ENCODE results near the gene PADI2. TPM values are rescaled to one million over a fixed set of nuclear protein-coding genes. Genes with fewer than 3 reads are reported as not detected.

PADI2 gene
- polyA plus RNA-seq (2013, experiment 1 of 2; ENCODE audit: insufficient read length) = 0.73 TPM
- 2.4 TPM for polyA plus RNA-seq (2013, experiment 2 of 2; ENCODE audit: insufficient read length)

DNA sequence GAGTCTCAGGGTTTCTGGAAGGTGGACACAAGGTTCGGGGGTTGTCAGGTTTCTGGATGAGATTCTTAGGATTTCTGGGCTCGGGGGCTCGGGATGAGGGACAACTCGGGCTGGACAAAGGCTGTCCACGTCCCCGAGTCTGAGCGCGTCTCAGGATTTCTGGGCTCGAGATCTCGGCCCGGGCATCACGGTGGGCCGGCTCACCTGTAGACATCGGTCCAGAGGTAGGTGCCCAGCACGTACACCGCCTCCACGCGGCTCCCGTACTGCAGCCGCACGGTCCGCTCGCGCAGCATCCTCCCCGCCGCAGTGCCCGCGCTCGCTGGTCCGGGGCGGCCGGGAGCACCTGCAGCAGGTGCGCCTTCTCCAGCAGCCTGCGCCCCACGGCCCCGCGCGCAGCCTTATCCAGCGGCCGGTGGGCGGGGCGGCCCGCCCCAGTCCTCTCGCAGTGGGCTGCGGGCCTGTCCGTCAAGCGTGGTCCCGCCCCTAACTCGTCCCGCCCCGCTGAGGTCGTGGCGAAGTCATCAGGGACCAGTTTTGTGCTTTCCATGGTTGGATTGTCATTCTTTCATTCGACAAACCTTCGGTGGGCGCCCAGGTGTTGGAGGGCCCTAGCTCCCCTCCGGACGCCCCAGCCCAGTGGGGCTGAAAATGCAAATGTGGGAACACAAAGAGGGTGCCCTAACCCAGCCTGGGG lies at the start of gene PADI2:
Gene PADI2, minus strand, starts transcription at position 376 of the 697 bp plus-strand sequence. Its CDS starts 80 bp downstream, at position 296.
- DNase-seq = peak; percentile 35

DNA sequence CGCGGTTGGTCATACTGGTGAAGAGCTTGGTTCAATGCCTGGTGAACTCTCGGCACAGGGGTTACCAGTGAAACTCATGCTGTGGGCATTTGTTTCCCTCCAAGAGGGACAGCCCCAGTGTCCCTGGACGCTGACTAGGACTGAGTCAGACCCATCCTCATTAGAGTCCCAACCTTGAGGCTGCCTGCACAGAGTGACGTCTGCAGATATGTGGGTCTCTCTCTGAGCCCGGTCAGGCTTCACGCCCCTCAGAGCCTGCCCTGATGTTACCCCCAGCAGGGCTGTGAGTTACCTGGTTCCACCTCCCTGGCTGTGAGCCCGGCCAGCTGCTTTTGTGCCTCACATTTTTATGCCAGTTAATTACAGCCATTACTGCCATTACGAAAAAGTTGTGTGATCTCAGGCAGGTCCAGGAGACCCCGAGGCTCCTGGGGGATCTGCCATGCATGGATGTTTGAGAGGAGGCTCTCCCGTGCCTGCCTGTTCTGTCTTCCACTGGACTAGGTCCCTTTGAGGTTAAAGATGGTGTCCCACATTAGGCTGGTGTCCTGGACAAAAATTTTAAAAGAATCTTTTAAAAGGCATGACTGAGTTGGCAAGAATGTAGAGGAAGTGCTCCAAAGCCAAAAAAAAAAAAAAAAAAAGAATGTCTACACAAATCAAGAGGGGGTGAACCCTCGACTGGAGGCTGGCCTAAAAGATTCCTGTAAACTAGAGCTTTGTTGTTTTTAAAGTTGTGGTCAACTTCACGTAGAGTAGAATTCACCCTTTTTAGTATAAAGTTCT lies 49.0 kb upstream of the PADI2 start:
- DNase-seq = peak; percentile 95

DNA sequence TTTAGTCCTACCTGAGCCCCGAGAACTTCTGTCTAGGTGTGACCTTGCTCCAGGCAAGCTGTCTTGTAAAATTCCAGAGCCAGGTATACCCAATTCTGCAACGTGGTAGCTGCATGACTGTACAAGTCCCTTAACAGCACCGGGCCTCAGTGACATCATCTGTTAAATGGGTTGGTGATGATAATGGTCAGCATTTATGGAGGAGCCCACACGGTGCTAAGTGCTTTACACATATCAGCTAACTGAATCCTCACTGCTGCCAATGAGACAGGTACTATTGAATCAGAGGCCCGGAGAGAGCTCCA lies 48.5 kb upstream of the PADI2 start:
- DNase-seq = no peak

DNA sequence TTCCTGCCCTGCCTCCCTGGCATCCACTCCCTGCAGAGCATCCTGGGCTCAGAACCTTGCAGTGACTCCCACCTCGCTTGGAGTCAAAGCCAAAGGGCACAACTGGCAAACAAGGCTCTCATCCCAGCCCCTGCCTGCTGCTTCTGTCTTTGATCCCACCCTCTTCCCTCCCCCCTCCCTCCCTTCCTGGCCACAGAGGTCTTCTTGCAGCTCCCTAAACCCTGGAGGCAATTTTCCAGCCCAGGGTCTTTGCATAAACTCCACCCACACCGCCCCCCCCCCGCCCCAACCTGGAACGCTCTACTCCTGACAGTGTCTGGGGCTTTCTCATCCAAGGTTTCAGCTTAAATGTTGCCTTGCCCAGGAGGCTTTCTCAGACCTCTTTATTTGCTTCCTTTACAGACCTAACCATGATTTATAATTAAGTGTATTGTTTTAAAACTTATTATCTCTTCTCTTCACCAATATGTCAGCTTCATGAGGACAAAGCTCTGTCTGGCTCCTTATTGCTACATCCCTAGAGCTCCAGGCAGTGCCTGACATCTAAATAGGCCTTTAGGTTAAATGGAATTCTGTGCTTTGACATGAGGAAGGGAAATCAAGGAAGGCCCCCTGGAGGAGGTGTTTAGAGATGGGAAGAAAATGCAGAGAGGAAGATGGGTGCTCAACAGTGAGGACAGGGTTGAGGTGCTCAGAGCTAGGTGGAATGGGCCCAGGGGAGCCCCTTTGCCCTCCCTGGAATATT lies 48.0 kb upstream of the PADI2 start:
- DNase-seq = peak; percentile 33

DNA sequence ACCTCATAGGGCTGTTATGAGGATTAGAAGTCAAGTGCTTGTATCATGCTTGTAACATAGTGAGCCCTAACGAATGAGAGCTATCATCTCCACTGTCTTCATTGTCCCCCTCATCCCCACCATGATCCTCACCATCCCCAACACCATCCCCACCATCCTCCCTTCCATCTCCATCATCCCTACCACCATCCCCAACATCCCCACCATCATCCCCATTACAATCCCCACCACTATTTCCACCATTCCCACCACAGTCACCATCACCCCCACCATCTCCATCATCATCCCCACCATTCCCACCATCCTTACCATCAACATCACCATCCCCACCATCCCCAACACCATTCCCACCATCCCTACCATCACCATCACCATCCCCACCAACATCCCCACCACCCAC lies 46.6 kb upstream of the PADI2 start:
- DNase-seq = no peak

DNA sequence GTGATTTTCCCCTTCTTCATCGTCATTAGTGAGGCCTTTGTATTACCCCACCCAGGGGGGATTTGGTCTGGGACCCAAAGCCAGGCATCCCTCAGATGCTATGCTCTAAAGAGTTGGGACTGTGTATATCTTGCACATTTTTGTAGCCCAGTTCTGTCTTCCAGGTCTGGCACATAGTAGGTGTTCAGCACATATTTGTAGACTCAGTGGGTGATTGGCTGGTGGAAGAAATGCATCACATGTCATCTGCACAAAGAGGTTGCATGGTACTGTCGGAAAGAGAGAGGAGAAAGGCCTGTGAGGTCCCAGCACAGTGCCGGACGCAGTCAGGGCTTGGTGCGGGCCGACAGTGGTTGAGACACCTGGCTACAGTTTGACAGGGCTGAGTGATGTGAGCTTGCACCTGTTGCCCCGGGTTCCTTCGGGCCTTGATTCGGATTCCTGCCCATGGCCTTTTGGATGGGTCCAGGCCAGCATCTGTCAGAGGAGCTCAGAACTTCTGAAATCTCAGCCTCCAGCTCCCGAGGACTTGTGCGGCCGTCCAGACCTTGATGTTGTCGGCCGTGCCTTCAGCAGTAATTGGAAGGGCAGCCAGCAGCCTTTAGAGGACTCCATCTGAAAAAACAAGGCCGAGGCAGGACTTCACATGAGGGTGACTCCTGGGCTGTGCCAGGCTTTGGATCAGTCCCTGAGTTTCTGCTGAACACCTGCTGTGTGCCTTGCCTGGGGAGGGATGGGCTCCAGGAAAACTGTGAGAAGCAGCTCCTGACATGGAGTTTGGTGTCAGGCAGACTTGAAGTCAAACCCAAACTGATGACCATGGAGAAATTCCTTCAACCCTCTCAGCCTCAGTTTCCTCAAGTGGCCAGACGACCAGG lies 44.8 kb upstream of the PADI2 start:
- no peak for DNase-seq

DNA sequence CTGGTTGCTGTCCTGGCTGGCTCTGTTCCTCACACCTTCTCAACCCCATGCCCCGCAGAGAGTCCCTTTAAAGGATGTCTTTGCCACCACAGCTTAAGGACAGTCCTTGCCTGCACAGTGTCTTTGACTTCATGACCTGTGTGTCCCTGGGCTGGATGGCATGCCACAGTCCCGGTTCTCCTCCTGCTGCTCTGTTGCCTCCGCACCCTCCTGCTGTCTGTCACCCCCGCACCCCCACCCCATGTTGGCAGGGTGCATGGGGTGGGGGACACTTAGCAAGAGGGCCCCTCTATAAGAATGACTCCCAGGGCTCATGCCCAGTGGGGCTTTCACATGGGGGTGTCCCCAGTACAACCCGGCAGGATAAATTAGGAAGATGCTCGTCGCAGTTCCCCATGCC lies 44.1 kb upstream of the PADI2 start:
- DNase-seq = no peak

DNA sequence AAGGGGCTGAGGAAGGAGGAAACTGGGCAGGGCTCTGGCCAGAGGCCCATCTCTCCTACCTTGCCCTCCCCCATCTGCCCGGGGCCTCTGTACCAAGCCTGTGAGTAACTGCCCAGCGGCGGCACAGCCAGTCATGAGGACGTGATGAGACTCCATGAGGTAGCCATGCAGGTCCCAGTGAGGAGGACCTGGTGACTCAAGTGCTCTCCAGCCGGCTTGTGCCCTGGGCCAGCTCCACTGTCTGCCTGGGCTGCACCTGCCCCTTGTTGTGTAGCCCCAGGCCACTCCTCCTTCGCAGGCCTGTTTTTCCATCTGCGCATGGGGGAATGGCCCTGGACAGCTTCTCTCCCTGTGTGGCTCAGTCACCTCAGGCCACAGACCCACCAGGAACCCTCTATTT lies 43.7 kb upstream of the PADI2 start:
- no peak for DNase-seq

DNA sequence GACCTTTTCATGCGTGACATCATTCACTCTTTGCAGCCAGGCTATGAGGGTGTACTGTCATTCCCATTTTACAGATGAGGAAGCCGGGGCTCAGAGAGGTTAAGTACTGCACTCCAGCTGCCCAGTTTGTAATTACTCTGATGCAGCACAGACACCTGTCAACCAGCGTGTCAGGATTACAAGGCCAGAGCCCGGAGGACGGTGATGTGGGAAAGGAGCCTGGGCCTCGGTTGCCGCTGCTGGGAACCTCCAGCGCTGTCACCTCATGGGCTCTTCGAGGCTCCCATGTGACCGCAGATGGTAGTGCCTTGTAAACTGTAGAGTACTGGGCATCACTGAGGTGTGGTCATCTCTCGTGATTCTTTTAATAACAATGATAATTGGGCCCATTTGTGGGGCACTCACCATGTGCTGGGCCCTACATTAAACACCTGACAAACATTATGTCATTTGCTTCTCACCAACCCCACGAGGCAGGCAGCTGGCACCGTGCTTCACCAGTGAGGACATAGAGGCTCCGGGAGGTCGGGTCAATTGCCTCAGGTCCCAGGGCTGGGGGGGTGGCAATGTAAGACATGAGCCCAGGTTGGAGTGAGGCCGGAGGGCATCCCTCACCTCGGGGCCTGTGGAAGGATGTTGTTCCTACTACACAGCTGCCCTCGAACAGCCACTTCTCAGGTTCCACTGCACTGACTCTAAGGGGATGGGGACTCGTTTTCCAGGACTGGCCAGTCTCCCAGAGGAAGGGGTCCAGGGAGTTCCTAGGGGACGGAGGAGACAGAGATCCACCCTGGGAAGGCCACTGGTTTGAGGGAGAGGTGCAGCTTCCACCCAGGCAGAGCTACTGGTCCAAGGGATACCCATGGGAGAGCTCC lies 42.9 kb upstream of the PADI2 start:
- no peak for DNase-seq

DNA sequence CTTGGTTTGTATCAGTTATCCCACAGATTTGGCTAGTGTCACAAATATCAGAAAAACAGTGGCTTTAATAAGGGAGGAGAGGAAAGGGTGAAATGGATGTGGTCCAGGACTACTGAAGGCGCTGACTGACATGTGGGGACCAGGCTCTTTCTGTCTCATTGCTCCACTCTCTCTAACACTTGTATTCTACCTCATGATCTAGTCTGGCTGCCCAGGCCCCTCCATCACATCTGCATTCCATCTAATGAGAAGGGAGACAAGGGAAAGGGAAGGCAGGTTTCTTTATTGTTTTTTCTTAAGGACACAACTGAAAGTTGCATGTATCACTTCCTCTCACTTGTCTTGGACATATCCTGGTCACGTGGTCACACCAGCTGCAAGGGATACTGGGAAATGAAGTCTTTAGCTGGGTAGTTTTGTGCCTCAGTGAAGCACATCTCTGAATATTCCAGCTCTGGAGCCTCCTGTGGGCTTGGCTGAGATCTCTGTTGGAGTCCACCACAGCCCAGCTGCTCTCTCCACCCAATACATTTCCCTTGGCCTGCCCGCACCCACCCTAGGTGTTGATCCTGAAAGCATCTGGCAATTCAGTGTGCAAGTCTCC lies 42.0 kb upstream of the PADI2 start:
- peak; percentile 12 for DNase-seq

DNA sequence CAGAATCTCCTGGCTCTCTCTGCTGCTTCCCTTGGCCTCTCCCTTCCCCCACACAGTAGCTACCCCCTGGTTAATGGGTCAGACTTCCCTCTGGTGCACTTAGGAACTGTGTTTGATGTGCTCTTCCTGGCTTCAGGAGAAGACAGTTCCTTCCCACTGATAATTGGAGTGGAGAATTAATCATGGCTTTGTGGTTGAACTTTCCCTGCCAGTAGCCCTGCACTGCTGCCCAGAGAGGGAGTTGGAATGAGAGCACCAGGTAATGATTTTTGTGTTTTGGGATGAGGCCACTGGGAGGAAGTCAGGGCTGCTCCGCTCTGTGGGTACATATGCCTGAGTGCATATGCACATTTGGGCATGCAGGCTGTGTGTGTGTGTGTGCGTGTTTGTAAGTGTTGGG lies 39.7 kb upstream of the PADI2 start:
- no peak for DNase-seq

DNA sequence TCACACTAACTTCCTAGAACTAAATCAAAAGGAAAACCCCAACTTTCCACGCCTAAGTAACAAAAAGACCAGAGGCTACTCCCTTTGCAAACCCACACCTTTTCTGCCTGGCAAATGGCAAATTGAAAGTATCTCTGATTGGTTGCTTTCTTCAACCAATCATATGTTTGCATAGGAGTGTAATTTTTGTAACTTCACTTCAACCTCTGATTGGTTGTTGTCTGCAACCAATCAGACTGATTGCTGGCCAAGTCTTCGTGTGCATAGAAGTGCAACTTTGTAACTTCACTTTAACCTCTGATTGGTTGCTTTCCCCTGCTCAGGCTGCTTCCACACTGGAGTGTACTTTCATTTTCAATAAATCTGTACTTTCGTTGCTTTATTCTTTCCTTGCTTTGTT lies 36.9 kb upstream of the PADI2 start:
- DNase-seq = peak; percentile 9

DNA sequence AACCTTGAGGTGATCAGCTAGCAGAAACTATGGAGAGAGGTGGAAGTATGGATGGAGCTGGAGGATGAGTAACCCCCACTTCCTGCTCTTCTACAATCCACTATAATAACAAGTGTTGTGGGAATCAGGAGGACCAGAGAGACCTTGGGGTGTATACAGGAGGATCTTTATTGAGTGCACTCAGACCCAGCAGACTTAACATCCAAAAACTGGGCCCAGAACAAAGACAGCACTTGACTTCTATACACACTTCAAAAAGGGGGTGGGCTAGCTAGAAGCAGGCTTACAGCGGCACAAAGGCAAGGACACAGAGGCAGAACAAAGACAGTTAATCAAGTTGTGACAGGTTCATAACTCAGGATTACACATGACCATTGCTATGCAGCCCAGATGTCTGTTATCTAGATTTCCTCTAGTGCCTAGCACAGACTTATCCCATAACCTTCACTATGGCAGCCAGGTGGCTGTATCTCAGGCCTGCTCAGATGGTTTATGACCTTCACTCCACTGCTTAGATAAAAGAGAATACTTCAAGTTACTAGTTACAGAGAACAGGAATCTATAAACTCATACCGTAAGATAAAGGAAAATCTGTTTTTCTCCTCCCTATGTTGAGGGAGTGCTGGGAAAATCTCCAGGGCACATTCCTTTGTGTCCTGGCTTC lies 36.1 kb upstream of the PADI2 start:
- DNase-seq = no peak

DNA sequence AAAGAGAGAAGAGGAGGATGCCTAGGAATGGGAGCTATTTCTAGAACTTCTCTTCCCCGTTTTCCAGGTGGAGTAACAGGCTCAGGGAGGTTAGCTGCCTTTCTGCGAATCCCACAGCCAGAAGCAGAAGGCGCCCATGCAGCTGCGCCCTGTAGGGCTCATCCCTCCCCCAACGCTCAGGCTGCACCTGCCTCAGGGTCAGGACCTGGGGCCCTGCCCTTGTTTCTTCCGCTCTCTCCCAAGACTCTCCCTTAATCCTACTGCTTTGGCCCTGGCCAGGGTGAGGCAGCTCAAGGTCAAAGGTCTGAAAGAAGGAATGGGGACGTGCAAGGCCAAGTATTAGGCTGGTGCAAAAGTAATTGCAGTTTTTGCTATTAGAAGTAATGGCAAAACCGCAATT lies 30.5 kb upstream of the PADI2 start:
- DNase-seq = no peak

DNA sequence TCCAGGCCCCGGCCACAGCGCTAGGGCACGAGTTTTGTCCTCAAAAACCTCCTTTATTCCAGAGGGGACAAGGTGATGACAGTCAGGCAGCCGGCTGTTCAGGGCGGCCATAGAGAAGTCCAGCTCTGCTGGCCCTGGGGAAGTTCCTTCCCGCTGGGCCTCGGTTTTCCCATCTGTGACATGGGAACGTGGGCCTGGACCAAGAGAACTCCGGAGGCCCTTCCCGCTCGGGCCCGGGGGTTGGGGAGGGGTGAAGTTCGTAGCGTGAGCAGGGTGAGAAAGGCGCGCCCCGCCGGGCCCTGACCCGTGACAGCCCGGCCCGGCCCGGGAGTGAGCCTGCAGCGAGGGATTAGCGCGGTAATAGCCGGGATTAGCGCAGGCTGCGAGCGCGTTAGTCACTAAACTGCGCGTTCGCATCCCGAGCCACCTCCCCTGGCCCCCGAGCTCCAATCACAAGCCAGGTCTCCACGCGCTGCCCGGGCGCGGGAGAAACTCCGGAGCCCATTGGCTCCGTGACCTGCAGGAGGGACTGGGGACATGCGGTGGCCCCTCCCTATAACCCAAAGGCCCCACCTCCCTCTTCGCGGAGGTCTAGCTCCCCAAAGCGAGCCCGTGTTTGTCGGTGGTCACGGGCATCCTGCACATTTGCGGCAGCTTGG lies 29.8 kb upstream of the PADI2 start:
- peak; percentile 52 for DNase-seq

DNA sequence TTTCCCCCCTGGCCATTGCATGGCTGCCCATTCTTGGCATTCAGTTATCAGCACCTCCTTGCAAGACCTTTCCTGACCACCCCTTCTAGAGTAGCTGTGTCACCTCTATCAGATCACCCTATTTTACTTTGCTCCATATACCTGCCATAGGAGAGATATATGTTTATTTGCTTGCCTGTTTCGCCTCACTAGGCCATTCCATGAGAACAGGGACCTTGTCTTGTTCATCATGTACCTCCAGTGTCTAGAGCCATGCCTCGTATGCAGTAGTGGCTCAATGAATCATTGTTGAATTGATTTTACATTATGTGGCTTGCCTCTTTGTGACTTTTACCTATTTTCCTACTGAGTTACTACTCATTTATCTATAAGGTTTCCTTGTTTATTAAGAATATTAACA lies 26.4 kb upstream of the PADI2 start:
- no peak for DNase-seq

DNA sequence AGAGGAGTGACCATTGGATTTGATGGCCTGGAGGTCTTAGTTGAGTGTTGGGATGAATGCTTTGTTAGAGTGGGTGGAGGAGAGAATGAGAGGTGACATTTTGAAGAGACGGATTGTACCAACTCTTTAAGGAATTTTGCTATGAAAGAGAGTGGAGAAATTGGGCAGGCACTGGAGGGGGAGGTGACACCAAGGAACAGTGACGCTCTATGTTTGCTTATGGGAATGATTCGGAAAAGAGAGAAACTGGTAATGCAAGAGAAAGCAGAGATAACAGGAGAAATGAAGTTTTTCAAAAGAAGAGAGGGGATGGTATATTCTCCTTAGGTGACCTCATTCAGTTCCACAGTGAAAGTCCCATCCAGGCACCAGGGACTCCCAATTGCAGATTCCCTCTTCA lies 24.5 kb upstream of the PADI2 start:
- no peak for DNase-seq

DNA sequence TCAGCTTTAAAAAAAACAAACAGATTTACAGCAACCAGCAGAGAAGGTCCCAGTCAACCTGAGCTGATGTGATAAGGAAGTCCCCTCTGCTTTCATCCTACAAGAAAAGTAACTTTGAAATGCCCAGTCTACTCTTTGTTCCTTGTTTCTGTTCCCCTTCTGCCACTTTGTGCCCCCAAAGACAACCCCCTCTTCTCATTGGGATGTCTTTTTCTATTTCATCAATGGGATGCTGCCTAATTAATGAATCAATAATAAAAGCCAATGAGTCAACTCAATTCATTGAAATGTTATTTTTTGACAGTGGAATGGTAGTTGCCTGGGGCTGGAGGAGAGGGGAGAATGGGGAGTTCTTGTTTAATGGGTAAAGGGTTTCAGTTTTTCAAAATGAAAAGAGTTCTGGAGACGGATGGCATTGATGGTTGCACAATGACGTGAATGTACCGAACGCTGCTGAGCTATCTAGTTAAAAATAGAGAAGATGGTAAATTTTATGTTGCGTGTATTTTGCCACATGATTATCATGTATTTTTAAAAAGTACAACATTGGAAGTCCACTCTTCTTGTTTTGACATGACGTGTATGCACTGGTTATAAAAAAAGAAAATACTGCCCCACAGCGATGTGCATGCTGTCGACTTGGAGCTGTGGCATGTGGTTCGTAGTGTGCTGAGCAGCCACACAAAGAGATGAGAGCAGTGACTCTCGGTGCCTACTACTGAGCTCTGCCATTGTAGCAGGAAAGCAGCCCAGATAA lies 22.4 kb upstream of the PADI2 start:
- no peak for DNase-seq

DNA sequence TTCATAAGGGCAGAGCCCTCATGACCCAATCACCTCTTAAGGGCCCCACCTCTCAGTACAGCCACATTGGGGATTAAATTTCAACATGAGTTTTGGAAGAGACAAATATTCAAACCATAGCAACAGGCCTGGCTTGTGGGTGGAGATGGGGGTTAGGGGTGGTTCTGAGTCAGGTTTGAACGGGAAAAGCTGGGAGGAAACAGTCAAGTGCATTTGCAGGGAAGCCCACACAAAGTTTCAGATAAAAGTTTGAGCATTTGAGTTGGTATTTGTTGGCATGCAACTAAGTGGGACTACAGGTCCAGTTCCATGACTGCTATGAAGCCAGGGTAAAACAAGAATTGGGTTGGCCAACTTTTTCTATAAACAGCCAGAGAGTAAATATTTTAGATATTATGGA lies 21.0 kb upstream of the PADI2 start:
- DNase-seq = no peak

Measured in fibroblast of skin of scalp (primary cell).